NCI-H446 (cell line): ENCODE data around the gene PALB2.

Experiments used
- DNase-seq, 2 experiments: peaks; one replicate each; lab custom pipeline; 2025; lab: John Stamatoyannopoulos, UW

PALB2 gene

GRCh38 chr16:23640931-23641765, at the start of gene PALB2, which contains the start of gene DCTN5:
Gene PALB2 (minus strand): TSS chr16:23641310. CDS start chr16:23641157, 153 bp downstream.
Gene DCTN5 (plus strand): TSS chr16:23641466. CDS start chr16:23641543, 77 bp downstream.
- peak; percentile 74 to 95 for DNase-seq

- no peak for DNase-seq
These were observed 48.5 kb upstream of the PALB2 start for GRCh38 chr16:23689442-23690187.

GRCh38 chr16:23687034-23687808, 46.1 kb upstream of the PALB2 start:
- DNase-seq = no peak

- DNase-seq = no peak
These were observed 42.4 kb upstream of the PALB2 start for GRCh38 chr16:23683487-23683886.

- DNase-seq = no peak
These were observed 41.1 kb upstream of the PALB2 start for GRCh38 chr16:23682181-23682580.

GRCh38 chr16:23679986-23680336, 38.9 kb upstream of the PALB2 start:
- DNase-seq = no peak

- DNase-seq = no peak
These were observed 38.3 kb upstream of the PALB2 start for GRCh38 chr16:23679274-23679985.

GRCh38 chr16:23678430-23679273, 37.5 kb upstream of the PALB2 start, which contains the start of gene PLK1:
Gene PLK1 (plus strand): TSS chr16:23678889. CDS start chr16:23678933, 44 bp downstream.
- peak; percentile 58 to 91 for DNase-seq

- no peak for DNase-seq
These were observed 35.9 kb upstream of the PALB2 start for GRCh38 chr16:23676924-23677480.

- DNase-seq = no peak
These were observed 33.0 kb upstream of the PALB2 start for GRCh38 chr16:23673971-23674614.

GRCh38 chr16:23670137-23670776, 29.1 kb upstream of the PALB2 start:
- no peak for DNase-seq

- no peak for DNase-seq
These were observed 27.8 kb upstream of the PALB2 start for GRCh38 chr16:23668873-23669272.

- DNase-seq = no peak
These were observed 27.1 kb upstream of the PALB2 start for GRCh38 chr16:23668225-23668624.

- no peak for DNase-seq
These were observed 26.2 kb upstream of the PALB2 start for GRCh38 chr16:23667355-23667659.

- DNase-seq = no peak
These were observed 25.7 kb upstream of the PALB2 start for GRCh38 chr16:23666571-23667354.

- DNase-seq = no peak
These were observed 22.8 kb upstream of the PALB2 start for GRCh38 chr16:23663918-23664317.

- no peak for DNase-seq
These were observed 10.9 kb upstream of the PALB2 start for GRCh38 chr16:23651943-23652468.

GRCh38 chr16:23650674-23651416, 9.7 kb upstream of the PALB2 start:
- DNase-seq = no peak
